SU-DHL-6 (cell line): ENCODE measurements around the gene LAYN.

ENCODE experiments used
- CTCF ChIP-seq: fragments of 200-600 bp; sonication (generic); IDR thresholded peaks from one replicate; pipeline ENCODE4 v1.5.1; 2017; ENCODE audit warnings: antibody characterized with exemption, mild to moderate bottlenecking, low read length, moderate library complexity; ENCODE audit not compliant: insufficient read depth, poor library complexity, severe bottlenecking
- EZH2phosphoT487 ChIP-seq: fragments of 200-600 bp; sonication (generic), shearing (Covaris generic); conservative IDR thresholded peaks from 2 replicates; pipeline ENCODE4 v1.6.1; 2018; ENCODE audit warnings: mild to moderate bottlenecking, antibody characterized with exemption, low read length, moderate library complexity, mixed read lengths

GRCh38 chr11:111603611-111604130 lies 63.2 kb downstream of the LAYN start:
- TF ChIP-seq CTCF (no peak), EZH2phosphoT487 (no peak)
